Activated naive CD4-positive, alpha-beta T cell treated with anti-CD3 and anti-CD28 coated beads, Interleukin-2, amount 50 U/mL, for 72 hours (primary cell): ENCODE measurements around the gene CCR5AS.
A peak's percentile ranks its signal among the peaks of the same experiment; 100 is the strongest.
"Not testable (repeated sequence)": the region's sequence is repeated elsewhere in the genome, so short reads cannot be mapped to it uniquely, and the experiment has no call there.

ENCODE experiments used
- ATAC-seq, 2 donors: fragments of 150-1000 bp; cut with Tn5 transposase; 2 replicates each; pipeline ENCODE4 v1.10.0; 2021; ENCODE audit warnings: mild to moderate bottlenecking in 2 of 2, moderate library complexity in 2 of 2
- DNase-seq, 2 donors: peaks; one replicate each; pipeline ENCODE4 v3.0.0; 2021 to 2022; ENCODE audit warnings: low spot score in 2 of 2
- H3K27ac Mint-ChIP-seq, 2 donors: one replicate each; pipeline ENCODE4 v1.8.0; 2022; ENCODE audit warnings: mild to moderate bottlenecking in 2 of 2, mixed read lengths in 2 of 2
- H3K36me3 Mint-ChIP-seq, 2 donors: one replicate each; pipeline ENCODE4 v1.8.0; 2022; ENCODE audit warnings: mixed read lengths in 2 of 2
- H3K9me3 Mint-ChIP-seq, 2 donors: one replicate each; pipeline ENCODE4 v1.8.0; 2022; ENCODE audit warnings: mixed read lengths in 2 of 2

Gene CCR5AS

GRCh38 chr3:46356909-46357308 is 50.0 kb downstream of the CCR5AS start:
- no peaks in the 10 kb centered on the region for H3K9me3 Mint-ChIP-seq
- DNase-seq (no peak), ATAC-seq (no peak)
- no peaks in the 10 kb centered on the region for H3K36me3 Mint-ChIP-seq
- H3K27ac Mint-ChIP-seq, result no peak overlapping the region

GRCh38 chr3:46356276-46356675 is 50.6 kb downstream of the CCR5AS start:
- no peak overlapping the region for H3K27ac Mint-ChIP-seq

GRCh38 chr3:46354984-46355383 is 51.9 kb downstream of the CCR5AS start:
- Mint-ChIP-seq H3K36me3 (no peaks in the 10 kb centered on the region), H3K9me3 (no peaks in the 10 kb centered on the region), H3K27ac (no peak overlapping the region)
- DNase-seq (no peak), ATAC-seq (no peak)

More at GRCh38 chr3:46356276-46356675, 50.6 kb downstream of the CCR5AS start:
- no peaks in the 10 kb centered on the region for H3K36me3 Mint-ChIP-seq
- DNase-seq (no peak), ATAC-seq (no peak)
- no peaks in the 10 kb centered on the region for H3K9me3 Mint-ChIP-seq

- H3K36me3 Mint-ChIP-seq, result no peaks in the 10 kb centered on the region
- H3K27ac Mint-ChIP-seq, result no peak overlapping the region
- peak in 1 of 2 donors; percentile 26 for ATAC-seq
- no peak for DNase-seq
- H3K9me3 Mint-ChIP-seq, result no peaks in the 10 kb centered on the region
Measured at GRCh38 chr3:46354478-46354877, 52.4 kb downstream of the CCR5AS start.

GRCh38 chr3:46353647-46354410 is 53.0 kb downstream of the CCR5AS start, which contains the start of gene CCR2:
Gene CCR2 (plus strand): TSS chr3:46354111. CDS start chr3:46357528, 3,417 bp downstream.
- peaks cover 0 to under 1% of the 10 kb centered on the region in 2 donors for H3K9me3 Mint-ChIP-seq
- no peak within 1 kb of the TSS for H3K27ac Mint-ChIP-seq
- peaks cover 0 to 3% of the 10 kb centered on the region in 2 donors for H3K36me3 Mint-ChIP-seq
- peak; percentile 78 for ATAC-seq
- DNase-seq, result no peak

GRCh38 chr3:46353090-46353489 is 53.8 kb downstream of the CCR5AS start:
- peaks cover 0 to 8% of the 10 kb centered on the region in 2 donors for H3K36me3 Mint-ChIP-seq
- DNase-seq (no peak), ATAC-seq (no peak)
- H3K9me3 Mint-ChIP-seq, result peaks cover 0 to 6% of the 10 kb centered on the region in 2 donors
- no peak overlapping the region for H3K27ac Mint-ChIP-seq

- H3K27ac Mint-ChIP-seq, result no peak overlapping the region
Measured at GRCh38 chr3:46351646-46352045, 55.2 kb downstream of the CCR5AS start.

GRCh38 chr3:46350262-46350565 is 56.7 kb downstream of the CCR5AS start:
- peaks cover 0 to 11% of the 10 kb centered on the region in 2 donors for H3K9me3 Mint-ChIP-seq
- peaks cover 0 to 21% of the 10 kb centered on the region in 2 donors for H3K36me3 Mint-ChIP-seq
- DNase-seq (no peak), ATAC-seq (no peak)
- H3K27ac Mint-ChIP-seq, result no peak overlapping the region

More at GRCh38 chr3:46351646-46352045, 55.2 kb downstream of the CCR5AS start:
- Mint-ChIP-seq H3K36me3 (peaks cover 0 to 20% of the 10 kb centered on the region in 2 donors), H3K9me3 (peaks cover 0 to 11% of the 10 kb centered on the region in 2 donors)
- ATAC-seq (no peak), DNase-seq (no peak)

GRCh38 chr3:46349484-46350261 is 57.2 kb downstream of the CCR5AS start:
- ATAC-seq, result peak in 1 of 2 donors; percentile 19
- DNase-seq, result no peak
- H3K27ac Mint-ChIP-seq, result no peak overlapping the region
- peaks cover 0 to 11% of the 10 kb centered on the region in 2 donors for H3K9me3 Mint-ChIP-seq
- peaks cover 0 to 21% of the 10 kb centered on the region in 2 donors for H3K36me3 Mint-ChIP-seq

- no peak overlapping the region for H3K27ac Mint-ChIP-seq
- ATAC-seq (no peak), DNase-seq (no peak)
- peaks cover 0 to 21% of the 10 kb centered on the region in 2 donors for H3K36me3 Mint-ChIP-seq
- peaks cover 0 to 11% of the 10 kb centered on the region in 2 donors for H3K9me3 Mint-ChIP-seq
Measured at GRCh38 chr3:46348823-46349482, 57.9 kb downstream of the CCR5AS start.

GRCh38 chr3:46344476-46344875 is 62.4 kb downstream of the CCR5AS start:
- ATAC-seq, result no peak
- no peak overlapping the region for H3K27ac Mint-ChIP-seq
- H3K36me3 Mint-ChIP-seq, result peaks cover 7 to 29% of the 10 kb centered on the region in 2 donors
- DNase-seq, result no peak
- H3K9me3 Mint-ChIP-seq, result peaks cover 8 to 21% of the 10 kb centered on the region in 2 donors

GRCh38 chr3:46338840-46339239 is 68.0 kb downstream of the CCR5AS start:
- Mint-ChIP-seq H3K36me3 (peaks cover 25 to 26% of the 10 kb centered on the region in 2 donors), H3K9me3 (peaks cover 21 to 22% of the 10 kb centered on the region in 2 donors), H3K27ac (no peak overlapping the region)
- DNase-seq (no peak), ATAC-seq (no peak)

- Mint-ChIP-seq H3K36me3 (peaks cover 25 to 26% of the 10 kb centered on the region in 2 donors), H3K9me3 (peaks cover 21 to 22% of the 10 kb centered on the region in 2 donors), H3K27ac (no peak overlapping the region)
- DNase-seq (no peak), ATAC-seq (peak; percentile 66 to 78)
Measured at GRCh38 chr3:46337911-46338310, 69.0 kb downstream of the CCR5AS start.

GRCh38 chr3:46335541-46335940 is 71.3 kb downstream of the CCR5AS start:
- peaks cover 22 to 29% of the 10 kb centered on the region in 2 donors for H3K9me3 Mint-ChIP-seq
- no peak overlapping the region for H3K27ac Mint-ChIP-seq

GRCh38 chr3:46334741-46335478 is 72.0 kb downstream of the CCR5AS start:
- H3K27ac Mint-ChIP-seq, result no peak overlapping the region

More at GRCh38 chr3:46335541-46335940, 71.3 kb downstream of the CCR5AS start:
- no peak for ATAC-seq
- DNase-seq, result no peak
- peaks cover 25 to 39% of the 10 kb centered on the region in 2 donors for H3K36me3 Mint-ChIP-seq

GRCh38 chr3:46330676-46331075 is 76.2 kb downstream of the CCR5AS start:
- not testable (repeated sequence) for DNase-seq, H3K27ac Mint-ChIP-seq, ATAC-seq, H3K9me3 Mint-ChIP-seq
- H3K36me3 Mint-ChIP-seq, result peaks cover 0 to 14% of the 10 kb centered on the region in 2 donors

More at GRCh38 chr3:46334741-46335478, 72.0 kb downstream of the CCR5AS start:
- ATAC-seq, result peak; percentile 86 to 96
- Mint-ChIP-seq H3K9me3 (peaks cover 18 to 24% of the 10 kb centered on the region in 2 donors), H3K36me3 (peaks cover 22 to 35% of the 10 kb centered on the region in 2 donors)
- DNase-seq, result no peak
